ENCODE measurements around the gene ARHGAP42.

ARHGAP42 gene

GRCh38 chr11:100705447-100705846, 18.4 kb downstream of the ARHGAP42 start:
- no peak overlapping the region for H3K9ac ChIP-seq (ENCODE audit: low read length)
- H3K27ac ChIP-seq (ENCODE audit: low read length), result no peak overlapping the region
- H3K36me3 ChIP-seq (ENCODE audit: control insufficient read depth, low read depth, low read length), result no peaks in the 10 kb centered on the region
- no peaks in the 10 kb centered on the region for H3K9me3 ChIP-seq (ENCODE audit: control insufficient read depth, low read depth, low read length)
- no peak overlapping the region for H3K4me3 ChIP-seq (ENCODE audit: low read length)
- H3K4me1 ChIP-seq (ENCODE audit: control insufficient read depth, low read depth, low read length), result peaks cover 7% of the 10 kb centered on the region
- no peaks in the 10 kb centered on the region for H3K27me3 ChIP-seq (ENCODE audit: control insufficient read depth, insufficient read depth, low read length)

- Histone ChIP-seq H3K27ac (ENCODE audit: low read length) (no peak overlapping the region), H3K4me3 (ENCODE audit: low read length) (no peak overlapping the region), H3K9me3 (ENCODE audit: control insufficient read depth, low read depth, low read length) (no peaks in the 10 kb centered on the region), H3K9ac (ENCODE audit: low read length) (no peak overlapping the region), H3K36me3 (ENCODE audit: control insufficient read depth, low read depth, low read length) (no peaks in the 10 kb centered on the region), H3K27me3 (ENCODE audit: control insufficient read depth, insufficient read depth, low read length) (no peaks in the 10 kb centered on the region), H3K4me1 (ENCODE audit: control insufficient read depth, low read depth, low read length) (peaks cover 7% of the 10 kb centered on the region)
Measured at GRCh38 chr11:100706179-100706578, 19.1 kb downstream of the ARHGAP42 start.

GRCh38 chr11:100709233-100709957, 22.3 kb downstream of the ARHGAP42 start:
- H3K27ac ChIP-seq (ENCODE audit: low read length), result no peak overlapping the region
- H3K4me1 ChIP-seq (ENCODE audit: control insufficient read depth, low read depth, low read length), result peaks cover 5% of the 10 kb centered on the region
- no peak overlapping the region for H3K9ac ChIP-seq (ENCODE audit: low read length)
- no peaks in the 10 kb centered on the region for H3K9me3 ChIP-seq (ENCODE audit: control insufficient read depth, low read depth, low read length)
- no peaks in the 10 kb centered on the region for H3K27me3 ChIP-seq (ENCODE audit: control insufficient read depth, insufficient read depth, low read length)
- no peak overlapping the region for H3K4me3 ChIP-seq (ENCODE audit: low read length)
- H3K36me3 ChIP-seq (ENCODE audit: control insufficient read depth, low read depth, low read length), result no peaks in the 10 kb centered on the region

GRCh38 chr11:100711984-100712383, 24.9 kb downstream of the ARHGAP42 start:
- Histone ChIP-seq H3K4me3 (ENCODE audit: low read length) (no peak overlapping the region), H3K9me3 (ENCODE audit: control insufficient read depth, low read depth, low read length) (no peaks in the 10 kb centered on the region), H3K27ac (ENCODE audit: low read length) (no peak overlapping the region), H3K4me1 (ENCODE audit: control insufficient read depth, low read depth, low read length) (peaks cover 11% of the 10 kb centered on the region), H3K9ac (ENCODE audit: low read length) (no peak overlapping the region), H3K27me3 (ENCODE audit: control insufficient read depth, insufficient read depth, low read length) (no peaks in the 10 kb centered on the region), H3K36me3 (ENCODE audit: control insufficient read depth, low read depth, low read length) (no peaks in the 10 kb centered on the region)

- Histone ChIP-seq H3K36me3 (ENCODE audit: control insufficient read depth, low read depth, low read length) (no peaks in the 10 kb centered on the region), H3K4me1 (ENCODE audit: control insufficient read depth, low read depth, low read length) (peaks cover 11% of the 10 kb centered on the region)
Measured at GRCh38 chr11:100712583-100712982, 25.5 kb downstream of the ARHGAP42 start.

GRCh38 chr11:100715165-100715761, 28.2 kb downstream of the ARHGAP42 start:
- Histone ChIP-seq H3K9ac (ENCODE audit: low read length) (no peak overlapping the region), H3K9me3 (ENCODE audit: control insufficient read depth, low read depth, low read length) (no peaks in the 10 kb centered on the region), H3K27me3 (ENCODE audit: control insufficient read depth, insufficient read depth, low read length) (no peaks in the 10 kb centered on the region), H3K36me3 (ENCODE audit: control insufficient read depth, low read depth, low read length) (no peaks in the 10 kb centered on the region), H3K4me3 (ENCODE audit: low read length) (no peak overlapping the region), H3K4me1 (ENCODE audit: control insufficient read depth, low read depth, low read length) (peaks cover 35% of the 10 kb centered on the region), H3K27ac (ENCODE audit: low read length) (no peak overlapping the region)

More at GRCh38 chr11:100712583-100712982, 25.5 kb downstream of the ARHGAP42 start:
- Histone ChIP-seq H3K27ac (ENCODE audit: low read length) (no peak overlapping the region), H3K4me3 (ENCODE audit: low read length) (no peak overlapping the region), H3K9ac (ENCODE audit: low read length) (no peak overlapping the region), H3K27me3 (ENCODE audit: control insufficient read depth, insufficient read depth, low read length) (no peaks in the 10 kb centered on the region), H3K9me3 (ENCODE audit: control insufficient read depth, low read depth, low read length) (no peaks in the 10 kb centered on the region)

- Histone ChIP-seq H3K27me3 (ENCODE audit: control insufficient read depth, insufficient read depth, low read length) (no peaks in the 10 kb centered on the region), H3K4me3 (ENCODE audit: low read length) (no peak overlapping the region), H3K9me3 (ENCODE audit: control insufficient read depth, low read depth, low read length) (no peaks in the 10 kb centered on the region), H3K9ac (ENCODE audit: low read length) (no peak overlapping the region), H3K27ac (ENCODE audit: low read length) (no peak overlapping the region), H3K4me1 (ENCODE audit: control insufficient read depth, low read depth, low read length) (peaks cover 40% of the 10 kb centered on the region), H3K36me3 (ENCODE audit: control insufficient read depth, low read depth, low read length) (no peaks in the 10 kb centered on the region)
Measured at GRCh38 chr11:100716838-100717237, 29.8 kb downstream of the ARHGAP42 start.

- peak overlapping the region; percentile 51 for H3K9ac ChIP-seq (ENCODE audit: low read length)
- H3K4me1 ChIP-seq (ENCODE audit: control insufficient read depth, low read depth, low read length), result peaks cover 42% of the 10 kb centered on the region
- no peaks in the 10 kb centered on the region for H3K9me3 ChIP-seq (ENCODE audit: control insufficient read depth, low read depth, low read length)
- no peaks in the 10 kb centered on the region for H3K27me3 ChIP-seq (ENCODE audit: control insufficient read depth, insufficient read depth, low read length)
- H3K27ac ChIP-seq (ENCODE audit: low read length), result peak overlapping the region; percentile 93
- H3K36me3 ChIP-seq (ENCODE audit: control insufficient read depth, low read depth, low read length), result no peaks in the 10 kb centered on the region
- H3K4me3 ChIP-seq (ENCODE audit: low read length), result peak overlapping the region; percentile 38
Measured at GRCh38 chr11:100719362-100719761, 32.3 kb downstream of the ARHGAP42 start.

- peak overlapping the region; percentile 93 for H3K27ac ChIP-seq (ENCODE audit: low read length)
- H3K4me3 ChIP-seq (ENCODE audit: low read length), result peak overlapping the region; percentile 38
- no peaks in the 10 kb centered on the region for H3K9me3 ChIP-seq (ENCODE audit: control insufficient read depth, low read depth, low read length)
- no peaks in the 10 kb centered on the region for H3K36me3 ChIP-seq (ENCODE audit: control insufficient read depth, low read depth, low read length)
- H3K4me1 ChIP-seq (ENCODE audit: control insufficient read depth, low read depth, low read length), result peaks cover 38% of the 10 kb centered on the region
- H3K27me3 ChIP-seq (ENCODE audit: control insufficient read depth, insufficient read depth, low read length), result no peaks in the 10 kb centered on the region
- H3K9ac ChIP-seq (ENCODE audit: low read length), result peak overlapping the region; percentile 51
Measured at GRCh38 chr11:100719809-100720221, 32.7 kb downstream of the ARHGAP42 start.

GRCh38 chr11:100726680-100727079, 39.6 kb downstream of the ARHGAP42 start:
- Histone ChIP-seq H3K27ac (ENCODE audit: low read length) (no peak overlapping the region), H3K9me3 (ENCODE audit: control insufficient read depth, low read depth, low read length) (no peaks in the 10 kb centered on the region), H3K9ac (ENCODE audit: low read length) (no peak overlapping the region), H3K27me3 (ENCODE audit: control insufficient read depth, insufficient read depth, low read length) (no peaks in the 10 kb centered on the region), H3K4me1 (ENCODE audit: control insufficient read depth, low read depth, low read length) (peaks cover 42% of the 10 kb centered on the region), H3K4me3 (ENCODE audit: low read length) (no peak overlapping the region), H3K36me3 (ENCODE audit: control insufficient read depth, low read depth, low read length) (no peaks in the 10 kb centered on the region)

- no peak overlapping the region for H3K9ac ChIP-seq (ENCODE audit: low read length)
- no peaks in the 10 kb centered on the region for H3K36me3 ChIP-seq (ENCODE audit: control insufficient read depth, low read depth, low read length)
- no peak overlapping the region for H3K4me3 ChIP-seq (ENCODE audit: low read length)
- no peak overlapping the region for H3K27ac ChIP-seq (ENCODE audit: low read length)
- H3K27me3 ChIP-seq (ENCODE audit: control insufficient read depth, insufficient read depth, low read length), result no peaks in the 10 kb centered on the region
- H3K9me3 ChIP-seq (ENCODE audit: control insufficient read depth, low read depth, low read length), result no peaks in the 10 kb centered on the region
- peaks cover 42% of the 10 kb centered on the region for H3K4me1 ChIP-seq (ENCODE audit: control insufficient read depth, low read depth, low read length)
Measured at GRCh38 chr11:100727410-100727809, 40.3 kb downstream of the ARHGAP42 start.

GRCh38 chr11:100730266-100730665, 43.2 kb downstream of the ARHGAP42 start:
- Histone ChIP-seq H3K4me1 (ENCODE audit: control insufficient read depth, low read depth, low read length) (peaks cover 41% of the 10 kb centered on the region), H3K9ac (ENCODE audit: low read length) (peak overlapping the region; percentile 4), H3K4me3 (ENCODE audit: low read length) (no peak overlapping the region), H3K9me3 (ENCODE audit: control insufficient read depth, low read depth, low read length) (no peaks in the 10 kb centered on the region), H3K27me3 (ENCODE audit: control insufficient read depth, insufficient read depth, low read length) (no peaks in the 10 kb centered on the region), H3K36me3 (ENCODE audit: control insufficient read depth, low read depth, low read length) (no peaks in the 10 kb centered on the region), H3K27ac (ENCODE audit: low read length) (no peak overlapping the region)

Measured in iPS-18a (cell line).